ENCODE data around the gene SPAAR.

Gene SPAAR

DNA sequence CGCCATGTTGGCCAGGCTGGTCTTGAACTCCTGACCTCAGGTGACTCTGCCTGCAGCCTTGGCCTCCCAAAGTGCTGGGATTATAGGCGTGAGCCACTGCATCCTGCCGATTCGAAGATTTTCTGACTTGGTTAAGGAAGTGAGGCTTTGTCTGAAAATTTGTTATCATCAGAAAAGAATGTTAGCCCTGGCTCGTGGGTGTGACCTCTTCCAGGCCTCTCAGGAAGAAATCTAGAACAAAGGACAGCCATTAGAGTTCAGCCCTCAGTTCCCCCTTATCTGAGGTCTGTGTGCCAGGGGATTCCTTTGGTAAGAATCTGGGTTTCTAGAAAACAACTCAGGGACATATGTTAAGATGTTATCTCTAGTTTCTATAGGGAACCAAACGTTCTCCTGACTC is 42.4 kb downstream of the SPAAR start:
- DNase-seq: no peak

DNA sequence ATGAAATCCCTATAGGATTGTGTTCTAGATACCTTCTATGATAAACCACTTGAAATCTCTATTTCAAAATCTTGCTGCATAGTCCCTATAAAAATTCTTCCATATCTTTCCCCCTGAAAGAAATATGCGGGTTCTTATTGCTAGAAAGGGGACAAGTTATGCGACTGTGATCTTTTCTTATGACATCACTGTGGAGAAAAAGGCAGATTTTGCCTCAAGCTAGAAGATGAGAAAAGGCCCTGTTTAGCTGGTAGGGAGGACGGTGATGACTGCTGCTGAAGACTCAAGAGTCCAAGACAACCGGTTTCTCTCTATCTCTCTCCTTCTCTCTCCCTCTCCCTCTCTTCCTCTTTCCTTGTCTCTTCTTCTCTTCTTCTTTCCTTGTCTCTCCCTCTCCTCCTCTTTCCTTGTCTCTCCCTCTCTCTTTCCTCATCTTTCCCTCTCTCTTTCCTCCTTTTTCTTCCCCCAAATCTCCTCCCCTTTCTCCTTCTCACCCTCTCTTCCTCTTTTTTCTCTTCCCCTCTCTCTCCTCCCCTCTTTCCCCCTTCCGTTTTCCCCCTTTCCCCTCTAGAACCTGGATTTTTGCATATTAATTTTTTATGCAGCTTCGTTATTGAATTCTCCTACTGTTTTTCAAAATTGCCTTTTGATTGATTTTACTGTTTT is 43.4 kb downstream of the SPAAR start:
- no peak for DNase-seq

DNA sequence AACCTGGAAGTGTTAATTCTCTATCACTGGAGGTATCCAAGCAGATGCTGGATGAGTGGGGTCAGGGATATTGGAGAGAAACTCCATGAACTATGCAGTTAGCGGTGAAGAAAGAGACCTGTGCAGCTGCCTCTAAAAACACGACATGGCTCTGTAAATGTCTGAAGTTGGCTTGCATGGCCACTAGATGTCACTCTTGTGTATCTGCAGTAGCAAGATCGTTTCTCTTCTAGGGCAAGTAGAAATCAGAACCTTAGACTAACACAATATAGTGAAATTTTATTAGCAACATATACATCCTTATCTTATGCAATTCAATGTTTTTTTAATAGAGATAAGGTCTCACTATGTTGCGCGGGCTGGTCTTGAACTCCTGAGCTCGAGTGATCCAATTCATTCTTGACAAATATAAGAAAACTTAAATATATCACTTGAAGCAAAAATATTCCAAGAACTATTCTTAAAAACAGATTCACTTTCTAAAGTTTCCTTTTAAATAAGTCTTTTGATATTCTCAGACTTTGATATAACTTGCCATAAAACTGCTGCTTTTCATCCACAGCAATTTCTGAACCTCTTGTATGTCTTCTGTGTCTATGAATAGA is 45.8 kb downstream of the SPAAR start:
- peak in 2 of 4 experiments; percentile 13 to 14 for DNase-seq

DNA sequence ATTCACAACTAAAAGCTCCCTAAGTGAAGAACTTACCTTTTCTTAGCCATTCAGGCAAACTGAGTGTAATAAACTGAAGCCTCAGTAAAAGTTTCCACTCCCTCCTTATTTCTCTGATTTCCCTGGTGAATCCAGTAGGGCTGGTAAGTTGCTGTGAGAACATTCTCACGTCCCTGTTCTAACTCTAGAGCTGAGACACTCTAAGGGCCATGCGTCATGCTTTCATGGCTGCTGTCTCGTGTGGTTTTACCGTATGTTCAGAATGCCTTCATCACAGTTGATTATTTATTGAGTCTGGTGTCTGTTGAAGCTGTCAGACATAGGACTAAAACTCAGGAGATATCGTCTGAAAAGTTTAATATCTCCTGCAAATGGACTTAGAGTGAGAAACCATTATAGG is 47.4 kb downstream of the SPAAR start:
- DNase-seq: no peak

DNA sequence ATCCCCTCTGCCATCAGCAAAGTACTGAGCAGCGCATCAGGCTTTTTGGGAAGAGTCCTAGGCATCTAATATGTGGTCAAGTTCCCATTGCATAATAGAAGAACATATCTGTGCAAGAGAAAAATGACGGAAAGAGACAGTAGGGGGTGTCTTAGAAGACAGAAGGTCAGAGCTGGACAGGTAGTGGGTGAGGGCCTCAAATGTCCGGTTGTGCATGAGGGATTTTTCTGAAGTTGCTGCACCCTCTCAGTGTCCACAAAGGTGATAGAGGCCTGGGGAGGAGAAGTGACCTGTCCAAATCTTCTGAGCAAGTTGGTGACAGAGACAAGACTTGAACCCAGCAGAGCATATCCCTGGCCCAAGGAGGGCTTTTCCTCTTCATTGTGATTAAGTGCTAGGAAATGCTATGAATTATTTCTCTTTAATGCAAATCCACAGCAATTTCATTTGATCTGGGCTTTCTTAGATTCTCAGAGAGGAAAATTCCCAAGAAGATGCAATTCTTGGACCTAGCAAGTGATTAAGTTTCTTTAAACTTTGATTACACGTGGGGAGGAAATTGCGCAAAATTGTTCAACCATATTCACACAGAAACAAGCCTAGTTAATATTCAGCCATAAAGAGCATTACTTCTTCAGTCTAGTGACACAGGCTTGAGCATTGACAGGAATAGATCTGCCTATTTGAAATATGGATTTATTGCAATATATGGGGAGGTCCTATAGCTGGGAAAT is 49.0 kb downstream of the SPAAR start, which contains the start of gene OR2S2:
Gene OR2S2 (minus strand): TSS at position 51 of the 734 bp plus-strand sequence. CDS start 56 bp downstream, outside the sequence.
- DNase-seq: no peak

DNA sequence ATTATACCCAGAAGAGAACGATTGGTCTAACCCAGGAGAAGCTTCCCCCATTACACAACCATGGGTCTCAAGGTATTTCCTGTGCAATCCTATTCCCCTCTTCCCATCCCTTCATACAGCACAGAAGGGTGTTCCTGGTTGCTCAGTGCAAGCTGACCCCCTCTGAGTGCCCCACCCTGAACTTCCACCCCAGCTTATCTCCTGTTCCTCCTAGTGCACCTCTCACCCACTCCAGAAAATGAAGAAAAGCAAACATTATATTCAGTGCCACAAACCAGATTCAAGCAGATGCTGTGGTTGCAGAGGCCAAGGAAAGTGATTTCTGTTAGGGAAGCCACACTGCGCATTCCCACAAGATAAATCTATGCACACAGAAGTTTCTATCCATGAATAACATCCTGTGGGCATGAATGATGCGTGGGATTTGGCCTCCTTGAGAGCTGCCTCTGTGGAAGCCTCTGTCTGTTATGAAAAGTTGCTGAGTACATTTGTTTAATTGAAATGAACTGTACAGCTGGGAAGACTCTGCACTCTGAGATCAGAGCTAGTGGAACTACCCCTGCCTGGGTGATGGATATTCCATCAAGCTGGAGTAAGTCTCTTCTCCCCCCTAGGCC is 50.9 kb downstream of the SPAAR start:
- DNase-seq: no peak

Measured in activated CD4-positive, CD25-positive, alpha-beta regulatory T cell (primary cell).